ENCODE measurements around the gene OTOP3. TPM values are rescaled to one million over a fixed set of nuclear protein-coding genes. Genes with fewer than 3 reads are reported as not detected.
"Not testable (repeated sequence)": the region's sequence is repeated elsewhere in the genome, so short reads cannot be mapped to it uniquely, and the experiment has no call there.

OTOP3 gene
- total and polyA plus RNA-seq, 8 donors = 0.18 to 2.6 TPM; not detected in 6

- H3K4me3 ChIP-seq = no peak overlapping the region
- peaks cover 0 to 30% (median 9%) of the 10 kb centered on the region in 3 donors for H3K27me3 ChIP-seq
- intact Hi-C loops (cut with DNase I; ENCODE audit: low total_unique reads) = no loop called here
- H3K27ac ChIP-seq = peak overlapping the region; percentile 64 to 90 (median 81)
- H3K36me3 ChIP-seq = peaks cover 0 to 10% (median 7%) of the 10 kb centered on the region in 4 donors
- TF ChIP-seq EP300 (IDR thresholded peaks at IDR 0.05) (no peak), POLR2AphosphoS5 (IDR thresholded peaks at IDR 0.05) (peak in 2 of 3 donors; percentile 50 to 53)
- DNase-seq = peak; percentile 88
- WGBS, 5 donors = 27 to 64% (median 40%) methylated on average over 3 to 5 of the region's 5 CpGs
- no peaks in the 10 kb centered on the region for H3K9me3 ChIP-seq
- H3K4me1 ChIP-seq = peaks cover 27 to 78% (median 68%) of the 10 kb centered on the region in 4 donors
Measured at GRCh38 chr17:74968361-74968780, 32.7 kb downstream of the OTOP3 start.

- WGBS, 5 donors = 57 to 82% (median 67%) methylated on average over 5 of the region's 5 CpGs
- Histone ChIP-seq H3K27ac (peak overlapping the region; percentile 7 to 90 (median 71)), H3K27me3 (peaks cover 0 to 41% (median 11%) of the 10 kb centered on the region in 3 donors), H3K4me1 (peaks cover 32 to 82% (median 74%) of the 10 kb centered on the region in 4 donors)
- intact Hi-C loops (cut with DNase I; ENCODE audit: low total_unique reads); H3K9me3 ChIP-seq; H3K36me3 ChIP-seq; H3K4me3 ChIP-seq; DNase-seq: not testable (repeated sequence)
Measured at GRCh38 chr17:74969501-74969900, 33.8 kb downstream of the OTOP3 start.

- peaks cover 0 to 48% (median 12%) of the 10 kb centered on the region in 3 donors for H3K27me3 ChIP-seq
- peak overlapping the region; percentile 87 to 99 (median 91) for H3K27ac ChIP-seq
- no peak for DNase-seq
- H3K9me3 ChIP-seq = no peaks in the 10 kb centered on the region
- intact Hi-C loops (cut with DNase I; ENCODE audit: low total_unique reads) = no loop called here
- no peaks in the 10 kb centered on the region for H3K36me3 ChIP-seq
- WGBS, 5 donors = 26 to 59% (median 39%) methylated on average over 3 of the region's 3 CpGs
- peaks cover 27 to 80% (median 67%) of the 10 kb centered on the region in 4 donors for H3K4me1 ChIP-seq
- peak overlapping the region; percentile 58 to 85 (median 70) for H3K4me3 ChIP-seq
- TF ChIP-seq EP300 (IDR thresholded peaks at IDR 0.05) = no peak
- TF ChIP-seq POLR2A (IDR thresholded peaks at IDR 0.05) = no peak
- TF ChIP-seq POLR2AphosphoS5 (IDR thresholded peaks at IDR 0.05) = no peak
- no peak for TF ChIP-seq CTCF (IDR thresholded peaks at IDR 0.05)
Measured at GRCh38 chr17:74970395-74970794, 34.7 kb downstream of the OTOP3 start.

GRCh38 chr17:74971069-74971841, 35.6 kb downstream of the OTOP3 start:
- H3K4me3 ChIP-seq = peak overlapping the region; percentile 58 to 85 (median 70)
- TF ChIP-seq POLR2AphosphoS5 (IDR thresholded peaks at IDR 0.05) (no peak), POLR2A (IDR thresholded peaks at IDR 0.05) (no peak), EP300 (IDR thresholded peaks at IDR 0.05) (no peak), CTCF (IDR thresholded peaks at IDR 0.05) (no peak)
- no peak for DNase-seq
- peaks cover 27 to 77% (median 65%) of the 10 kb centered on the region in 4 donors for H3K4me1 ChIP-seq
- H3K9me3 ChIP-seq = no peaks in the 10 kb centered on the region
- intact Hi-C loops (cut with DNase I; ENCODE audit: low total_unique reads) = no loop called here
- no peaks in the 10 kb centered on the region for H3K36me3 ChIP-seq
- WGBS, 5 donors = 30 to 54% (median 52%) methylated on average over 8 of the region's 8 CpGs
- H3K27me3 ChIP-seq = peaks cover 0 to 50% (median 12%) of the 10 kb centered on the region in 3 donors
- H3K27ac ChIP-seq = peak overlapping the region; percentile 87 to 99 (median 91)

GRCh38 chr17:74971842-74972106, 36.1 kb downstream of the OTOP3 start:
- peaks cover 27 to 77% (median 63%) of the 10 kb centered on the region in 4 donors for H3K4me1 ChIP-seq
- H3K36me3 ChIP-seq = no peaks in the 10 kb centered on the region
- no peak for DNase-seq
- no peaks in the 10 kb centered on the region for H3K9me3 ChIP-seq
- intact Hi-C loops (cut with DNase I; ENCODE audit: low total_unique reads) = no loop called here
- WGBS, 5 donors = 11 to 24% (median 18%) methylated on average over 9 of the region's 9 CpGs
- H3K4me3 ChIP-seq = peak overlapping the region; percentile 58 to 85 (median 70)
- peaks cover 0 to 50% (median 12%) of the 10 kb centered on the region in 3 donors for H3K27me3 ChIP-seq
- peak overlapping the region; percentile 87 to 99 (median 91) for H3K27ac ChIP-seq
- TF ChIP-seq POLR2A (IDR thresholded peaks at IDR 0.05) = no peak
- TF ChIP-seq CTCF (IDR thresholded peaks at IDR 0.05) = no peak
- TF ChIP-seq EP300 (IDR thresholded peaks at IDR 0.05) = no peak
- no peak for TF ChIP-seq POLR2AphosphoS5 (IDR thresholded peaks at IDR 0.05)
